GM12801 (cell line): Measurements from ENCODE around the gene MGMT.

Source experiments
- TF ChIP-seq, protein P1 (sequence below): IDR thresholded peaks from one replicate; pipeline ENCODE4 v1.5.1; 2011; ENCODE audit warnings: control low read depth; ENCODE audit not compliant: insufficient read length; ENCODE audit errors: extremely low read depth

MGMT gene

DNA sequence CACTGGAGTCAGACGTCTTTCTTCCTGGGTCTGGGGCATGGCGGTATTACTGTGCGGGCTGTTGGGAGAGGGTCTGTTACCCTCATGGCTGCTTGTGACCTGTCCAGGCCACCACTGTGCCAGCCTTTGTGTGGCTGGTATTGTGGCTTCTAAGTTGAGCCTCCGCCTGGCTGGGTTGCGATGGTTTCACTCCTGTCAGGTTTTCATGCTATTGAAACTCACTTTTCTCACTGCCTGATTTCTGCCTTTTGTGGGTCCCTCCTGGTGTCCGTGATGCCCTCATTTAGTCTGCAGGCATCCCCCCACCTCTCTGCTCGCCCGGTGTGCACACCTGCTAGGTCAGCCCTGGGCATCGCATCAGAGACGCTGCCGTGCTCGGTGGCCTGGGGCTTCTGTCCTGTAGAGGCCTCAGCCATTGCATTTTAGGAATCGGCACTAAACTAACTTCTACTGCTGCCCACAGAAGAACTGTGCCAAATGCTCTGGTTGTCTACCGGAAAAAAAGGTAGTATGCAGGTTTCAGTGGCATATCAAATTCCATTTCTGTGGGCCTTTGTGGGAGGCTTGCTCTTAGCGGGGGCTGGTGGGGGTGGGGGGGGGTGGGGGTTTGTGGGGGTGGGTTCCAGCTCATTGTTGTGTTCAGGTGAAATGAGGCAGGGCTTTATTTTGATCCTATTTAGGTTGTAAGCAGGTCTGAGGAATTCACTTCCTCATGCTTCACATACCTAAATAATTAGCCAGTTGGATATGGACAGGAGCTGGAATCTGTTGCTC is 64.3 kb downstream of the MGMT start:
- TF ChIP-seq, protein P1, sequence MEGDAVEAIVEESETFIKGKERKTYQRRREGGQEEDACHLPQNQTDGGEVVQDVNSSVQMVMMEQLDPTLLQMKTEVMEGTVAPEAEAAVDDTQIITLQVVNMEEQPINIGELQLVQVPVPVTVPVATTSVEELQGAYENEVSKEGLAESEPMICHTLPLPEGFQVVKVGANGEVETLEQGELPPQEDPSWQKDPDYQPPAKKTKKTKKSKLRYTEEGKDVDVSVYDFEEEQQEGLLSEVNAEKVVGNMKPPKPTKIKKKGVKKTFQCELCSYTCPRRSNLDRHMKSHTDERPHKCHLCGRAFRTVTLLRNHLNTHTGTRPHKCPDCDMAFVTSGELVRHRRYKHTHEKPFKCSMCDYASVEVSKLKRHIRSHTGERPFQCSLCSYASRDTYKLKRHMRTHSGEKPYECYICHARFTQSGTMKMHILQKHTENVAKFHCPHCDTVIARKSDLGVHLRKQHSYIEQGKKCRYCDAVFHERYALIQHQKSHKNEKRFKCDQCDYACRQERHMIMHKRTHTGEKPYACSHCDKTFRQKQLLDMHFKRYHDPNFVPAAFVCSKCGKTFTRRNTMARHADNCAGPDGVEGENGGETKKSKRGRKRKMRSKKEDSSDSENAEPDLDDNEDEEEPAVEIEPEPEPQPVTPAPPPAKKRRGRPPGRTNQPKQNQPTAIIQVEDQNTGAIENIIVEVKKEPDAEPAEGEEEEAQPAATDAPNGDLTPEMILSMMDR: no peak

GRCh38 chr10:129531969-129532660 is 65.1 kb downstream of the MGMT start:
- TF ChIP-seq, protein P1: no peak

DNA sequence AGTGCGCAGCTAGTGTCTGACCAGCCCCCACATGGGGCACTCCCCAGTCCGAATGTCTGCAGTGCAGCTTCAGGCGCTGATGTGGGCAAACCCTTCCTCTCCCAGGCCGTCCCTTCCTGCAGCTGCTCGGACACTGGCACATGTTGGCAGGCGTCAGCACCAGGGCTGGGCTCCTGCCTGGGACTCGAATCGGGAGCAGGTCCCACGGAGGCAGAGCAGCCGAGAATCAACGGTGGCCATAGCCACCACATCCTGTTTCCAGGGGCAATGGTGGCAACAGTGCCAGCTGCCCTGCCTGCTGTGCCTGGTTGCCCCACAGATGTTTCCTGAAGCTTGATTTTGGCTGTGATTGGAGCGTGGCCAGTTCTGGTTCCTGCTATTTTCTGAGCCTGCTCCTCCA is 65.8 kb downstream of the MGMT start:
- TF ChIP-seq, protein P1: no peak

DNA sequence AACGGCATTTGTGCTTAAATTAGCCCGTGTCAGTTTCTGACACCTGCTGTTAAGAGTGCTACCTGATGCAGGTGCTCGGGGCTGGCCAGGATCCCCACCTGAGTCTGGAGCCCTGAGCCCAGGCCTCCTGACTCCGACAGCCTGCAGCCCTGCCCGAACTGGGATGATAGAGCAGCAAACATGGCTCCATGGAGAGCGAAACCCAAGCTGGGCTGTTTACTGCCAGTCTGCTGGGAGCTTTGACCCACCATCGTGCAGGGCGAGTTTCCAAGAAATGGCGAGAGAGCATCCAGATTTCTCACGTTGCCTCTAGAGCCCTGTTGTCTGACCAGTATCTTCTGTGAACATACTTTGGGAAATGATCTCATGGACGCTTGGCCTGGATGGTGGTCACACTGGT is 66.2 kb downstream of the MGMT start:
- TF ChIP-seq, protein P1: no peak

- TF ChIP-seq, protein P1: no peak
Observed at GRCh38 chr10:129534826-129535225, 67.8 kb downstream of the MGMT start.

GRCh38 chr10:129536336-129536735 is 69.3 kb downstream of the MGMT start:
- TF ChIP-seq, protein P1: no peak

GRCh38 chr10:129537151-129537550 is 70.1 kb downstream of the MGMT start:
- TF ChIP-seq, protein P1: no peak
